ENCODE measurements around the gene USB1.
A peak's percentile ranks its signal among the peaks of the same experiment; 100 is the strongest.

Gene USB1

DNA sequence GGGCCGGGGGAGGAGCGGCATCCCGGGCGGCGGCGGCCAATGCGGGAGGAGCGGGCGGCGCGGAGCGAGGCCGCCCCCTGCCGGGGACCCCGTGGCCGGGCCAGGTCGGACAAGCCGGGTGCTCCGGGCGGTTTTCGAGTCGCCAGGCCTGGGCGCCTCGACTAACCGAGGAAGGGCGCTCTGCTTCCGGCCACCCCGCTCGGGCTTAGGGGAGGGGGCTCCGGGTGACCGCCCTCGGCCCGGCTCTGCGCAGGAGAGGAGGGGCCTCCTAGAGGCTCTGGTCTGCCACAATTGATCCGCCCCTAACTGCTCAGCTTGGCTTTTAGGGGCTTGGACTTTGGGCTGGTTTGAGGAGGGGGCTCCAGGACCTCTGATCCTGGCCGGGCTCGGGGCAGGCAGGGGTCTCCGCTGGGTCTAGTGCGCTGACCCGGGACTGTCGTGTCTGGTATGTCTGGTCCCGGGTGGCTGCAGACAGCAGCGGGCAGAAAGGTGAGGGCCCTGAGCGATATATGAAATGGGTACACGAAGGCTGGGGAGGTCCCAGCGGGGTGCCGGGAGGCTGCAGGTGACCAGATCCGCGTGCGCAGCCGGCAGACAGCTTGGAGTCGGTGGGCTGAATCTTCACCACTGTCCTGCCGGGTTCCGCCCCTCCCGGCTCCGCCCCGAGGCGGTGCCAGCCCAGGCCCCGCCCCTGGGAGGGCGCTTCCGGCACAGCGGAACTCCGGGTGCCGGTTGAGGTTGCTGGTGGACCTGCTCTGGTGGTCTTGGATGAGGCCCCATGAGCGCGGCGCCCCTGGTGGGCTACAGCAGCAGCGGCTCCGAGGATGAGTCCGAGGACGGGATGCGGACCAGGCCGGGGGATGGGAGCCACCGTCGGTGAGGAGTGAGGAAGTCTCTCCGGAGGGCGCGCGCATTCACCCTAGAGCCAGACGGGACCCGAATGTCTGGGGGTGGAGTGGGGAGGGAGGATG, at the start of gene USB1:
TSS of gene USB1 (plus strand) at position 702 of the 971 bp plus-strand sequence. CDS start at position 779, 77 bp downstream.
- peak; percentile 39 for DNase-seq

GRCh38 chr16:57952909-57953308, 48.3 kb upstream of the USB1 start:
- no peak for DNase-seq

DNA sequence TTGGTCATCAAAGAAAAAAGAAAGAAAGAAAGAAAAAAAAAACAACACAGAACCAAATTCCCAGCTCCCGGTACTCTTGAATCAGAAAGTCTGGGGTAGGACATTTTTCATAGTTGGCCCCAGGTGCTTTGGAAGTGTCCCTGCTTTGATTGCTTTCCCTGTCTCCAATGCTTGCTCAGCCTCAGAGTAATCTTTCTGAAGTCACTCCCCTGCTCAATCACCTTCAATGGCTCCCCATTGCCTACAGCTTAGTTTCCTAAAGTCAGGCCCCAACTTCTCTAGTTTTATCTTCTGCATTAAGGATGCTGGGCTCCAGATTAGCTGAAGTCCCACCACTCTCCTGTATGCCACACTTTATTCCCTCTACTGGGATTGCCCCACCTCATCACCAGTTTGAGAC, 47.4 kb upstream of the USB1 start:
- DNase-seq: no peak

- no peak for DNase-seq
Observed at GRCh38 chr16:57955572-57956188, 45.5 kb upstream of the USB1 start.

DNA sequence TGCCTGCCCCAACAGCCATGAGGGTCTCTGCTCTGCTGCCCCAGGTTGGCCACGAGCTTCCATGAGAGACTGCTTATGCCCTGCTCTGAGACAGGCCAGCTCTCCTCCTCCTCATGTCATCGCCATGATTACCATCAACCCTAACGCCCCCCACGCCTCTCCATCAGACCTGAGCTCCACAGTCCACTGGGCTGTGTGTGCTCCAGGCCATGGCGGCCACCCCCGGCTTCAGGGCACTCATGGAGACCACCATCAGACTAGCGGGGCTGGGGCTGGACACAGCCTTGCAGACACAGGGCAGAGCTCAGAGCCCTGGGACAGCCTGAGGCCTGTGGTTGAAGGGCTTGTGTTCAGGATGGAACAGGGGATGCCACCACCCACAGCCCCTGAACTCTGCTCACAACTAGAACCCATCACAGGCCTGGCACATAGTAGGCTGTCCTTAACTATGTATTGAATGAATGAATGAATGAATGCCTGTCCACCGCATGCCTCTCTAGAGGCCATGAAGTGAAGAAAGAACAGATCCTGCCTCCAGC, 44.9 kb upstream of the USB1 start:
- DNase-seq: no peak

GRCh38 chr16:57956924-57957672, 44.1 kb upstream of the USB1 start:
- DNase-seq: no peak

DNA sequence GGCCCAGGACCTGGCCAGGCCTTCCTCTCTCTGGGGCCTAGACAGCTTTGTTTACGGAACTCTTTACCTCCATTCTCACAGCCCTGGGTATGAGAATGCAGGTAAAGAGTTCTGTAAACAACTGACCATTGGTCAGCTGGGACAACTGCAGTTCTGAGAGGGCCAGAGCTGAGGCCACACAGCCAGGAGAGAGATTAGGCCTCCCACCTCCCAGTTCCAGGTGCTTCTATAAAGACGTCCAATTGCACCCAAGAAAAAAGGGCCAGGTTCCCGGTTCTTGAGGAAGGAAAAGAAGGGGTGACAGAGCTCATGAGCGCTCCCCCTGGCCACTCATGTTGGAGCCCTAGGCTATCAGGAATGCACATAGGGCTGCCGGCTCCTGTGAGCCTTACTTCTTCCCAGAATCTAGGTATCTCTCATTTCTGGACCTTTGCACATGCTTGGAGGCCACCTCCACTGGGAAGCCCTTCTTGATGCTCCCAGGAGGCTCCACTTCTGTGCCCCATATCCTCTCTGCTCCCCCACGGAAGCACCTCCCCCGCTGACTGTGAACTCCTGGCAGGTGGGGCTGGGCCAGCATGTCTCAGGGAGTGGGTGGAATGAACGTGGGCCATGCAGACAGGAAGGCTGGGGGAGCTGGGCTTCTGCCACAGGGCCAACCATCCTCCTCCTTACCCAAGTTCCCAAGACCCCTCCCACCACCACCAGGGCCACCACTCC, 43.4 kb upstream of the USB1 start:
- DNase-seq: no peak

- no peak for DNase-seq
Observed at GRCh38 chr16:57958544-57958943, 42.7 kb upstream of the USB1 start.

GRCh38 chr16:57959121-57959520, 42.1 kb upstream of the USB1 start:
- DNase-seq: no peak

DNA sequence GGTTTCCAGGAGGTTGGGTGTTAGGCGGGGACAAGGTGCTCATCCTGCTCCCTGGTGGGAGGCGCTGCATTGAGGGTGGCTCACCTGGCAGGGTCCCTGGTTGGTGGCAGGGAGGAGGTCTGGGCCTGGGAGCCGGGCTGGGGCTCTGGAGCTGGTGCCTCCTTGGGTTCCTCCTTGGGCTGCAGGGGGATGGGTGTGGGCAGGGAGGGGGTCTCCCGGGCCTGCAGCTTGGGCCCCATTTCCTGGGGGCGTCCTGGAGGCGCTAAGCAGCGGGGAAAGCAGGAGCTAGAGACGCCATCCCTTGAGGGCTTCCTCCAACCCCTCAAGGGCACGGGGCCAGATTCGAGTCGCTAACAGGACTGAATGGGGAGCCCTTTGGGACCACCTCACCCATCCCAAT, 41.4 kb upstream of the USB1 start:
- DNase-seq: no peak

DNA sequence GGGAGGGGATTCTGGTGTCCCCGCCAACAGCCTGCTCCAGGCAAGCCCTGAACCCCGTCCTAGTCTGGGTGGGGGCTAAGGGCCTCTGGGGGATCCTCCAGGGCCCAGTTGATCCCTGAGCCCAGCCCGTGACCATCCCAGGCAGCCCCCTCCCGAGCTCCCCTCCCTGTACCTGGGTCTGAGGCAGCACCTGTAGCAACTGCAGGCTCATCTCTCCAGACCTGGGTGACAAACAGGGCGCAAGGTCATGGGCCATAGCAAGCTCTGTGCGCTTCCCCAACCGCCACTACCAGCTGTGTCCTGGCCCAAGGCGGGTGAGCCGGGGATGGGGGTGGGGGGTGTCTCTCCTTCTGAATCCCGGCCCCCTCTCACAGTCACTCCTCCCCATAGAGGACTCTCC, 40.9 kb upstream of the USB1 start:
- no peak for DNase-seq

DNA sequence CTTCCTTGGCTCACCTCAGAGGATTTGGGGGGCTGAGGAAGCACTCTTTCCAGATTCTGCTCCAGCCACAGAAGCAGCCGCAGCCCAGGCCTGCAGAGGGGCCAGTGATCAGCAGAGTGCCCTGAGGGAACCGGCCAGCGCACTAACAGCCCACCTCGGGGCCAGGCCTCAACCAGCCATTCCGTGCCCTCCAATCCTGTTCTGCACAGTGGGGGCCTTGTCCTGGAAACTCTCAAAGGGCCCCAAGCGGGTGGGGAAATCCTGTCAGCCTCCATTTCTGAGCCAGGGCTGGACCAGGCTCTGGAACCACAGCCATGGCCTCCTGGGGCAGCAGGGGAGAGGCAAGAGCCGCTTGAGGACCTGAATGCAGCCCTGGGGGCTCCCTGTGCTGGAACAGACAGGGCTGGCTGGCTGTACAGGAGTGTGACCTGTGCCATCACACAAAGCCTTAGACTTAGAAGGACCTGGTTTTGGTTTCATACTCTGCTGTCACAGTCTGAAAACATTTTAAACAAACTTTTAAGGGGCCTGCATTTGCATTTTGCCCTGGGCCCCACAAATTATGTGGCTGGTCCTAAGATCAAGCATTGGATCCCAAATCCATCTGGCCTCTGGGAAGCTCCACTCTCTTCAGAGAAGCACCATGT, 40.3 kb upstream of the USB1 start:
- DNase-seq: no peak

- no peak for DNase-seq
Observed at GRCh38 chr16:57961538-57961937, 39.7 kb upstream of the USB1 start.

DNA sequence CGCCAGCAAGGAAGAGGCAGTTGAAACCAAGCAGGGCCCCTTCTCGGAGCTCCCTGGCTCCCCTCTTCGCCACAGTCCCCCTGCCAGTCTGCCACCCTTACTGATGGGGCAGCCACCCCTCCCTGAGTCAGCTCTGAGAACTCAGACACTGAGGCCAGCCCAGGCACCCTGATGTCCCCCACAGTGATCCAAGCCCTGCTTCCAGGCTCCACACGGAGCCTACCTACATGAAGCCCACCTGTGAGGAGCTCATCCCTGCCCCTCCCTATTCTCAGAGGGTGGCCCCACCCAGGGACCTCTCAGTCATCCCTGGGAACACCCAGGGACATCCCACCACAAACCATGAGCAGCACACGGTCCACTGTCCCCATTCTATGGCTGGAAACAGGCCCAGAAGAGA, 39.2 kb upstream of the USB1 start:
- no peak for DNase-seq

DNA sequence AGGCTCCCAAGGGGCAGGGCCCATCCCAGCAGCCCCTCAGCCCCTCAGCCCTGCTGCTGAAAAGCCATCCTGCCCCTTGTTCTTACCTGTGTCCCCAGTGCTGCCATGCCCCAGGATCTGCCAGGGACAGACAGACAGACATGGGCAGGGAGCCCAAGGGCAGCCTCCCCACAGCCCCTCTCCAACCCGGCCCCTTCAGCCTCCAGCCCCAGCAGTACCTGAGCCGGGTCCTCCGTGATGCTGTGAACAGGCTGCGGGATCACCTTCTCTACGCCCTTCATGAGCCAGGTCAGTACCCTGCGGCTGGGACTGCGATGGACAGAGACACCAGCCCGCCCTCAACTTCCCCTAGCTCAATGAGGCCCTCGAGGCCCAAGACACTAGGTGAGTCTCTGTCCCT, 38.5 kb upstream of the USB1 start:
- DNase-seq: no peak

DNA sequence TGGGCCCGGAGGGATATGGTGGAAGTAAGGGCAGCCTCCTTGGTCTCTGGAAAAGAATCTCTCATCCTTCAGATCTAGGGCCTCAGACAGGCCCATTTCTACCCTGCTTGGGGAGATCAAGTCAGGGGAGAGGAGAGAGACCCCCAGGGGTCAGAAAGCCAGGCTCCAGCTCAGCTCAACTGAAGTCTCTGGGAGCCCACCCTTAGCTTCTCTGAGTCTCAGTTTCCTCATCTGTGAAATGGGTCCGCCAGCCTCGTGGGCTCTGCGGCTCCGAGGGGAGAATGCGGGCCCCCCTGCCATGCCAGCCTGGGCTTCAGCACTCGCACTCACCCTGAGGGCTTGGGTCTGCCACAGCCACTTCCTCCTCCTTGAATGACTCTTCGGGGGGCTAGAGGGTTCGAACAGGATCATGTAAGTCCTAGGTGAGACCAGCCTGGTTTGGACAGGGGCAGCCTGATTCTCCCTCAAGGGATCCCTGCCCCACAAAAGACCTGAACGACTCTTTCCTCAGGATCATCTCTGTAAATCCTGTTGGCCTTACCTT, 37.0 kb upstream of the USB1 start:
- no peak for DNase-seq

- DNase-seq: no peak
Observed at GRCh38 chr16:57966204-57966771, 34.9 kb upstream of the USB1 start.

DNA sequence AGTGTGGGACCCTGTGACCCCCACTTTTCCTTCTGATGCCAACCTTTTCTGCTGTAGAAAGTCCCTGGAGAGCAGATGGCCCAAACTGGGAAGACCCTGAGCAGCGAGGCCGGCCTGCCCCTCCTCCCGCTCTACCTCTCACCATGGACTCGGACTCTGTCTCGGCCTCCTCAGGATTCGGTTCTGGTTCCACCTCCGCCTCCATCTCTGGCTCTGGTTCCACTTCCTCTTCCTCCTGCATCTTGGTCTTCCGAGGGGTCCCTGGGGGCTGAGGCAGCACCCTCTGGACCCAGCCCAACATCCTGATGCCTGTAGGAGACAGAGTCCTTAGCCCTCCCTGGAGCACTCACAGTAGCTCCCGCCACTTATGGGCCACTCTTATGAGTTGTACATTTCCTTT, 34.2 kb upstream of the USB1 start:
- no peak for DNase-seq

DNA sequence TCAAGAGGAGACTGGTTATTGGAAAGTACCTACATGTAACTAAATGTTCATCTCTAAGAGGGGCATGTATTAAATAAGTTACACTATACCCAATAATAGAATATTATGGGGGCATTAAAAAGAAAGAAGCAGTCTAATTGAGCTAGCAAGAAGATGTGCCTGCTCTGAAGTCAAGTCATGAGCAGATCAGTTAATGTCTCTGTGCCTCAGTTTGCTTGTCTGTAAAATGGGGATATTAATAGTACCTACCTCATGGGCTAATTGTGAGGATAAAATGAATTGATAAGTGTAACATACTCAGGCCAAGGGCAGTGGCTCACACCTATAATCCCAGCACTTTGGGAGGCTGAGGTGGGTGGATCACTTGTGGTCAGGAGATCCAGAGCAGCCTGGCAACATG, 33.3 kb upstream of the USB1 start:
- no peak for DNase-seq

GRCh38 chr16:57969451-57970123, 31.6 kb upstream of the USB1 start:
- no peak for DNase-seq

DNA sequence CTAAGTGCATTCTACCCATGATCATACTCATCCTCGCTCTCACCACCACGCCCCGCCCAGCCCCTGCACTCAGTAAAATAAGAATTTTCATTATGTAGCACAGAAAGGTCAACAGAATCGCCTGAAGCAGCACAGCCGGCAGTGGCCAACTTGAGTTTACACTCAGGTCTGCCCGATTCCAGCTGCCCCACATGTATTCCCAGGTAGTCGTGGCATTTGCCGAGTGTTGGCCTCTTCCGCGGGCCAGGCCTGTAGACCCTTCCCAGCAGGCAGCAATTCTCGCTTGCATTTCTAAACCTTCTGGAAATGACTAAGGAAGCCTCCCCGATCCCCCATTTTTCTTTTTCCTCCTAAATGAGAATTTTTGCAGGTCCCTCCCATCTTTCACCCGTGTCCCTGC, 30.9 kb upstream of the USB1 start:
- no peak for DNase-seq

Measured in NCI-H187 treated with DMSO at 0.1 percent for 48 hours (cell line).